Adrenal gland (tissue), 12 donors: ENCODE data around the gene PPP1R12A. TPM values are rescaled to one million over a fixed set of nuclear protein-coding genes. Genes with fewer than 3 reads are reported as not detected.

Experiments
- DNase-seq, 7 donors: peaks; one replicate each; pipeline ENCODE4 v3.0.0-alpha.2; 2019 to 2020
- H3K27ac ChIP-seq, 5 donors: fragments of 200-600 bp; sonication (generic) in 4 of 5; 1 replicate in 3 of 5; 2 replicates in 2 of 5; pipeline versions ENCODE4 v1.5.1 to v1.8.0; 2016 to 2020; ENCODE audit warnings: mild to moderate bottlenecking in 1 of 5
- H3K27me3 ChIP-seq: fragments of 200-600 bp; 2 replicates; pipeline ENCODE4 v1.8.0; 2021
- H3K36me3 ChIP-seq, 2 donors: fragments of 200-600 bp; replicated peaks in 1 of 2; 1 replicate in 1 of 2; 2 replicates in 1 of 2; pipeline versions ENCODE4 v1.5.1 to v1.8.0; 2018 to 2022
- H3K4me1 ChIP-seq, 2 donors: fragments of 200-600 bp; replicated peaks in 1 of 2; 1 replicate in 1 of 2; 2 replicates in 1 of 2; pipeline versions ENCODE4 v1.5.1 to v1.8.0; 2018 to 2021
- H3K4me3 ChIP-seq, 4 donors: fragments of 200-600 bp; sonication (generic) in 3 of 4; one replicate each; pipeline ENCODE4 v1.5.1; 2016 to 2018
- H3K9me3 ChIP-seq, 3 donors: fragments of 200-600 bp; sonication (generic) in 1 of 3; replicated peaks in 1 of 3; 1 replicate in 2 of 3; 2 replicates in 1 of 3; pipeline versions ENCODE4 v1.5.1 to v1.8.0; 2016 to 2021
- POLR2A ChIP-seq, 2 donors: fragments of 450-650 bp; IDR thresholded peaks; one replicate each; pipeline ENCODE4 v1.6.1; 2017; ENCODE audit warnings: antibody characterized with exemption in 2 of 2, mild to moderate bottlenecking in 2 of 2, moderate library complexity in 1 of 2
- WGBS, 4 donors: extraction: QIAGEN DNeasy Blood & Tissue Kit in 2 of 4; methylation state at CpG; one replicate each; pipeline versions ENCODE4 v1.1.5 to v1.1.7; 2013 to 2017; 5-methylcytosine and 5-hydroxymethylcytosine counted together
- intact Hi-C, 2 donors: fragments of 100-400 bp; cut with DNase I; formaldehyde crosslinking; loops; one replicate each; pipeline versions ENCODE4 v1.14.1 to v1.15.0; 2022 to 2023
- polyA plus RNA-seq, 3 donors: library from polyadenylated mRNA; stranded (reverse); fragments of 200-250 nt in 2 of 3; fragments of 350-450 nt in 1 of 3; fragmentation: Illumina TruSeq in 1 of 3; extraction: RNeasy Lipid Tissue Mini Kit (QIAGEN cat#74804) in 1 of 3; gene quantifications; one replicate each; pipeline ENCODE4 v1.2.3, GENCODE V29; 2013 to 2014
- total RNA-seq, 9 donors: library from RNA; depleted of rRNA in 4 of 9; stranded (reverse); fragments of >200 nt in 4 of 9; fragments of 120-200 nt in 1 of 9; fragmentation: NEBNext Ultra II Directional in 1 of 9; extraction: Animal tissue kit (Norgen Biotek cat#: 25700) in 1 of 9; gene quantifications; one replicate each; pipeline versions ENCODE4 v1.1.0 to v1.2.4, GENCODE V29; 2013 to 2023
- TF ChIP-seq, protein P1 (sequence below), 6 experiments: fragments of 450-650 bp in 4 of 6; fragments of 200-600 bp in 2 of 6; sonication (generic) in 1 of 6; IDR thresholded peaks; 1 replicate in 5 of 6; 2 replicates in 1 of 6; pipeline versions ENCODE4 v1.5.1 to v1.8.0; 2016 to 2021; ENCODE audit warnings: antibody characterized with exemption in 6 of 6, mild to moderate bottlenecking in 2 of 6, moderate library complexity in 1 of 6
- donor health status: healthy with polysubstance abuse.
- donor health status: Bipolar disorder and iron deficiency.
- donor health status: DM: yes; HTN: yes; CAD: no.
- donor health status: DM: no; HTN: no; CAD: no.
- donor health status: DM: no; HTN: no; CAD: no.
- donor health status: DM: yes; HTN: yes; CAD: no.

Gene PPP1R12A
- total and polyA plus RNA-seq, 12 donors, result 17.0 to 93.4 (median 50.0) TPM

GRCh38 chr12:79895804-79896203 is 39.1 kb downstream of the PPP1R12A start:
- intact Hi-C loops, result no loop called here
- no peaks in the 10 kb centered on the region for H3K9me3 ChIP-seq
- no peaks in the 10 kb centered on the region for H3K36me3 ChIP-seq
- DNase-seq, result no peak
- H3K27me3 ChIP-seq, result no peaks in the 10 kb centered on the region
- WGBS, 4 donors, result 54 to 59% (median 57%) methylated on average over 1 of the region's 1 CpG
- TF ChIP-seq POLR2A (IDR thresholded peaks at IDR 0.05), result no peak
- TF ChIP-seq, protein P1, sequence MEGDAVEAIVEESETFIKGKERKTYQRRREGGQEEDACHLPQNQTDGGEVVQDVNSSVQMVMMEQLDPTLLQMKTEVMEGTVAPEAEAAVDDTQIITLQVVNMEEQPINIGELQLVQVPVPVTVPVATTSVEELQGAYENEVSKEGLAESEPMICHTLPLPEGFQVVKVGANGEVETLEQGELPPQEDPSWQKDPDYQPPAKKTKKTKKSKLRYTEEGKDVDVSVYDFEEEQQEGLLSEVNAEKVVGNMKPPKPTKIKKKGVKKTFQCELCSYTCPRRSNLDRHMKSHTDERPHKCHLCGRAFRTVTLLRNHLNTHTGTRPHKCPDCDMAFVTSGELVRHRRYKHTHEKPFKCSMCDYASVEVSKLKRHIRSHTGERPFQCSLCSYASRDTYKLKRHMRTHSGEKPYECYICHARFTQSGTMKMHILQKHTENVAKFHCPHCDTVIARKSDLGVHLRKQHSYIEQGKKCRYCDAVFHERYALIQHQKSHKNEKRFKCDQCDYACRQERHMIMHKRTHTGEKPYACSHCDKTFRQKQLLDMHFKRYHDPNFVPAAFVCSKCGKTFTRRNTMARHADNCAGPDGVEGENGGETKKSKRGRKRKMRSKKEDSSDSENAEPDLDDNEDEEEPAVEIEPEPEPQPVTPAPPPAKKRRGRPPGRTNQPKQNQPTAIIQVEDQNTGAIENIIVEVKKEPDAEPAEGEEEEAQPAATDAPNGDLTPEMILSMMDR (IDR thresholded peaks at IDR 0.05), result no peak
- H3K4me3 ChIP-seq, result no peak overlapping the region
- peaks cover 0 to 17% of the 10 kb centered on the region in 2 donors for H3K4me1 ChIP-seq
- H3K27ac ChIP-seq, result no peak overlapping the region

GRCh38 chr12:79895071-79895470 is 39.8 kb downstream of the PPP1R12A start:
- Histone ChIP-seq H3K27ac (no peak overlapping the region), H3K4me3 (no peak overlapping the region), H3K9me3 (no peaks in the 10 kb centered on the region), H3K27me3 (no peaks in the 10 kb centered on the region), H3K36me3 (no peaks in the 10 kb centered on the region), H3K4me1 (peaks cover 0 to 14% of the 10 kb centered on the region in 2 donors)
- no peak for DNase-seq
- TF ChIP-seq, protein P1 (IDR thresholded peaks at IDR 0.05), result no peak
- TF ChIP-seq POLR2A (IDR thresholded peaks at IDR 0.05), result no peak
- intact Hi-C loops, result no loop called here

GRCh38 chr12:79891506-79892162 is 43.3 kb downstream of the PPP1R12A start:
- no peak for DNase-seq
- no peak for TF ChIP-seq POLR2A (IDR thresholded peaks at IDR 0.05)
- TF ChIP-seq, protein P1 (IDR thresholded peaks at IDR 0.05), result no peak
- 93 to 98% (median 94%) methylated on average over 2 of the region's 2 CpGs for WGBS, 4 donors
- Histone ChIP-seq H3K4me3 (no peak overlapping the region), H3K9me3 (no peaks in the 10 kb centered on the region), H3K27ac (no peak overlapping the region), H3K27me3 (no peaks in the 10 kb centered on the region), H3K36me3 (no peaks in the 10 kb centered on the region), H3K4me1 (peaks cover 0 to 43% of the 10 kb centered on the region in 2 donors)
- intact Hi-C loops, result no loop called here

- intact Hi-C loops, result loop anchor here in 1 of 2 donors (5.0 kb wide), 1 partner anchor 44 kb away; no protein-coding TSS in a partner anchor
- Histone ChIP-seq H3K27ac (no peak overlapping the region), H3K36me3 (no peaks in the 10 kb centered on the region), H3K9me3 (no peaks in the 10 kb centered on the region), H3K4me3 (no peak overlapping the region), H3K27me3 (no peaks in the 10 kb centered on the region), H3K4me1 (peaks cover 0 to 55% of the 10 kb centered on the region in 2 donors)
- TF ChIP-seq POLR2A (IDR thresholded peaks at IDR 0.05), result no peak
- TF ChIP-seq, protein P1 (IDR thresholded peaks at IDR 0.05), result no peak
- no peak for DNase-seq
- 88 to 100% (median 95%) methylated on average over 1 of the region's 1 CpG for WGBS, 4 donors
Observed at GRCh38 chr12:79887890-79888289, 47.0 kb downstream of the PPP1R12A start.
